IMR-90 (cell line): ENCODE results near the gene NAA60. TPM values are rescaled to one million over a fixed set of nuclear protein-coding genes. Genes with fewer than 3 reads are reported as not detected.

Source experiments
- ATAC-seq: fragments of 200-7000 bp; cut with Tn5 transposase; 2 replicates; pipeline ENCODE4 v1.9.1; 2020; ENCODE audit warnings: low read depth, mild to moderate bottlenecking, moderate library complexity
- Bru-seq: library from RNA; stranded (reverse); fragments of 400-500 nt; gene quantifications from one replicate; lab custom pipeline; 2021; lab: Mats Ljungman, UMichigan
- BruChase-seq, 2 experiments: library from RNA; stranded (reverse); fragments of 400-500 nt; gene quantifications; one replicate each; lab custom pipeline; 2021; lab: Mats Ljungman, UMichigan
- BruUV-seq: library from RNA; stranded (reverse); fragments of 400-500 nt; replicated peaks from 2 replicates; lab custom pipeline; 2021; lab: Mats Ljungman, UMichigan
- CTCF ChIA-PET: fragments of 300-600 bp; formaldehyde crosslinking; extraction: SDS; loops from one replicate; lab custom pipeline; 2021; ENCODE audit warnings: antibody characterized with exemption; lab: Yijun Ruan, JAX
- POLR2A ChIA-PET: fragments of 300-600 bp; sonication (Branson Sonifier 250); formaldehyde crosslinking; loops from one replicate; lab custom pipeline; 2022; ENCODE audit warnings: antibody characterized with exemption; ENCODE audit not compliant: unreplicated experiment; lab: Charles Lee
- DNase-seq: peaks from one replicate; pipeline ENCODE4 v3.0.0; 2013
- H2AFZ ChIP-seq: replicated peaks from 2 replicates; pipeline ENCODE3; 2013; ENCODE audit warnings: low read length, mild to moderate bottlenecking; ENCODE audit not compliant: poor library complexity
- H2AK5ac ChIP-seq: 2 replicates; pipeline ENCODE4 v1.6.1; 2013; ENCODE audit warnings: low read depth, low read length, inconsistent platforms
- H2AK9ac ChIP-seq: replicated peaks from 2 replicates; pipeline ENCODE3; 2013; ENCODE audit warnings: mild to moderate bottlenecking, low read depth, low read length, moderate library complexity; ENCODE audit not compliant: poor library complexity
- H2BK120ac ChIP-seq: 2 replicates; pipeline ENCODE4 v1.6.1; 2013; ENCODE audit warnings: low read depth, low read length, inconsistent platforms
- H2BK15ac ChIP-seq: 3 replicates; pipeline ENCODE4 v1.6.1; 2013; ENCODE audit warnings: low read depth, low read length, inconsistent platforms
- H2BK20ac ChIP-seq: 2 replicates; pipeline ENCODE4 v1.6.1; 2013; ENCODE audit warnings: low read depth, mild to moderate bottlenecking, inconsistent platforms, low read length, moderate library complexity
- H2BK5ac ChIP-seq: 2 replicates; pipeline ENCODE4 v1.6.1; 2013; ENCODE audit warnings: mild to moderate bottlenecking, low read depth, low read length, inconsistent platforms; ENCODE audit not compliant: poor library complexity, severe bottlenecking
- H3K14ac ChIP-seq: replicated peaks from 2 replicates; pipeline ENCODE4 v1.6.1; 2013; ENCODE audit warnings: low read depth, low read length, inconsistent platforms
- H3K18ac ChIP-seq: 2 replicates; pipeline ENCODE4 v1.6.1; 2013; ENCODE audit warnings: low read depth, low read length, control low read depth
- H3K23ac ChIP-seq: 2 replicates; pipeline ENCODE4 v1.6.1; 2013; ENCODE audit warnings: low read depth, low read length, inconsistent platforms
- H3K27ac ChIP-seq: 2 replicates; pipeline ENCODE4 v1.5.1; 2013; ENCODE audit warnings: mild to moderate bottlenecking, control low read depth, low read length; ENCODE audit not compliant: insufficient read depth
- H3K27me3 ChIP-seq: 2 replicates; pipeline ENCODE4 v1.6.1; 2013; ENCODE audit warnings: low read length; ENCODE audit not compliant: control insufficient read depth, insufficient read depth
- H3K36me3 ChIP-seq: 2 replicates; pipeline ENCODE4 v1.6.1; 2013; ENCODE audit warnings: low read length, mixed read lengths; ENCODE audit not compliant: control insufficient read depth, insufficient read depth
- H3K4ac ChIP-seq: 2 replicates; pipeline ENCODE4 v1.6.1; 2013; ENCODE audit warnings: low read depth, low read length, inconsistent platforms
- H3K4me1 ChIP-seq: 2 replicates; pipeline ENCODE4 v1.6.1; 2013; ENCODE audit warnings: low read length, mixed read lengths; ENCODE audit not compliant: control insufficient read depth, insufficient read depth
- H3K4me2 ChIP-seq: 2 replicates; pipeline ENCODE4 v1.6.1; 2013; ENCODE audit warnings: low read depth, mild to moderate bottlenecking, control low read depth, low read length, moderate library complexity
- H3K4me3 ChIP-seq: 2 replicates; pipeline ENCODE4 v1.5.1; 2013; ENCODE audit warnings: low read depth, mild to moderate bottlenecking, control low read depth, low read length, moderate library complexity; ENCODE audit not compliant: insufficient read depth
- H3K56ac ChIP-seq: 2 replicates; pipeline ENCODE4 v1.6.1; 2013; ENCODE audit warnings: low read length, inconsistent platforms; ENCODE audit not compliant: insufficient read depth; ENCODE audit errors: extremely low read depth
- H3K79me1 ChIP-seq, 2 experiments: 2 replicates each; pipeline ENCODE4 v1.6.1; 2013; ENCODE audit warnings: low read length in 2 of 2, inconsistent platforms in 1 of 2, low read depth in 1 of 2
- H3K9ac ChIP-seq: 2 replicates; pipeline ENCODE4 v1.6.1; 2013; ENCODE audit warnings: low read depth, low read length, control low read depth
- H3K9me1 ChIP-seq: 2 replicates; pipeline ENCODE4 v1.6.1; 2013; ENCODE audit warnings: low read length, inconsistent platforms; ENCODE audit not compliant: insufficient read depth
- H3K9me3 ChIP-seq: 2 replicates; pipeline ENCODE4 v1.6.1; 2013; ENCODE audit warnings: low read length; ENCODE audit not compliant: control insufficient read depth, insufficient read depth
- H4K20me1 ChIP-seq: 2 replicates; pipeline ENCODE4 v1.6.1; 2013; ENCODE audit warnings: low read length, inconsistent platforms; ENCODE audit not compliant: insufficient read depth
- H4K5ac ChIP-seq: 2 replicates; pipeline ENCODE4 v1.6.1; 2013; ENCODE audit warnings: mild to moderate bottlenecking, low read depth, low read length, control low read depth
- H4K8ac ChIP-seq, 2 experiments: 2 replicates each; pipeline ENCODE4 v1.6.1; 2013; ENCODE audit warnings: low read depth in 2 of 2, low read length in 2 of 2, control low read depth in 1 of 2, inconsistent platforms in 1 of 2
- H4K91ac ChIP-seq: 2 replicates; pipeline ENCODE4 v1.6.1; 2013; ENCODE audit warnings: low read depth, low read length, inconsistent platforms; ENCODE audit not compliant: insufficient read depth
- BHLHE40 ChIP-seq: fragments of 150-350 bp; IDR thresholded peaks from 2 replicates; pipeline ENCODE4 v1.6.1; 2016; ENCODE audit warnings: mild to moderate bottlenecking, low read depth, low read length
- CEBPB ChIP-seq: IDR thresholded peaks from 2 replicates; pipeline ENCODE4 v1.6.1; 2012; ENCODE audit warnings: low read depth, low read length, improper control_type of control experiment
- CHD1 ChIP-seq: IDR thresholded peaks from 2 replicates; pipeline ENCODE4 v1.6.1; 2012; ENCODE audit warnings: low read depth, low read length, improper control_type of control experiment
- MAFK ChIP-seq: IDR thresholded peaks from 2 replicates; pipeline ENCODE4 v1.6.1; 2012; ENCODE audit warnings: low read depth, low read length, improper control_type of control experiment
- MAZ ChIP-seq: IDR thresholded peaks from 2 replicates; pipeline ENCODE4 v1.6.1; 2012; ENCODE audit warnings: low read depth, mild to moderate bottlenecking, low read length, improper control_type of control experiment, moderate library complexity, borderline replicate concordance
- MXI1 ChIP-seq: IDR thresholded peaks from 2 replicates; pipeline ENCODE4 v1.6.1; 2012; ENCODE audit warnings: low read depth, mild to moderate bottlenecking, low read length, moderate library complexity, borderline replicate concordance
- POLR2A ChIP-seq: IDR thresholded peaks from 2 replicates; pipeline ENCODE4 v1.6.1; 2012; ENCODE audit warnings: mild to moderate bottlenecking, low read depth, low read length
- RAD21 ChIP-seq: IDR thresholded peaks from 2 replicates; pipeline ENCODE4 v1.6.1; 2012; ENCODE audit warnings: low read length, improper control_type of control experiment
- RCOR1 ChIP-seq: IDR thresholded peaks from 2 replicates; pipeline ENCODE4 v1.6.1; 2012; ENCODE audit warnings: mild to moderate bottlenecking, low read length, improper control_type of control experiment; ENCODE audit not compliant: insufficient replicate concordance
- RFX5 ChIP-seq: IDR thresholded peaks from 2 replicates; pipeline ENCODE4 v1.8.0; 2012; ENCODE audit warnings: low read depth, mild to moderate bottlenecking, low read length, moderate library complexity
- SMC3 ChIP-seq: fragments of 150-350 bp; IDR thresholded peaks from 2 replicates; pipeline ENCODE4 v1.6.1; 2016; ENCODE audit warnings: low read depth, mild to moderate bottlenecking, antibody characterized with exemption, low read length, moderate library complexity
- USF2 ChIP-seq: fragments of 150-350 bp; IDR thresholded peaks from 2 replicates; pipeline ENCODE4 v1.6.1; 2017; ENCODE audit warnings: mild to moderate bottlenecking, antibody characterized with exemption, low read length, low read depth
- WGBS, 2 experiments: methylation state at CpG; one replicate each; pipeline versions ENCODE4 v1.1.5 to v1.1.7; 2013; ENCODE audit warnings: missing lambda C conversion rate in 2 of 2; ENCODE audit not compliant: insufficient read length in 1 of 2; ENCODE audit errors: extremely low coverage in 2 of 2; 5-methylcytosine and 5-hydroxymethylcytosine counted together
- dilution Hi-C: fragments of 300-500 bp; cut with HindIII; formaldehyde crosslinking; loops from one replicate; pipeline ENCODE4 v1.14.3; 2018; ENCODE audit warnings: low sequenced_read_pairs; ENCODE audit not compliant: unreplicated experiment
- in situ Hi-C: fragments of 300-500 bp; cut with MboI; formaldehyde crosslinking; loops from 3 replicates; pipeline ENCODE4 v1.14.3; 2019; ENCODE audit warnings: low sequenced_read_pairs, inconsistent platforms, mixed read lengths
- intact Hi-C: fragments of 100-400 bp; cut with micrococcal nuclease; formaldehyde crosslinking; loops from 2 replicates; pipeline ENCODE4 v1.10.0; 2022
- long read RNA-seq: library from polyadenylated mRNA; unstranded; transcript quantifications from one replicate; pipeline ENCODE4 v2.0.0, GENCODE V29; 2021; ENCODE audit not compliant: unreplicated experiment
- polyA plus RNA-seq, 3 experiments: library from polyadenylated mRNA; depleted of rRNA; stranded (reverse); fragments of >200 nt; gene quantifications; 2 replicates each; pipeline ENCODE4 v1.2.3, GENCODE V29; 2012; ENCODE audit warnings: low replicate concordance in 1 of 3
- total RNA-seq: library from RNA; depleted of rRNA; stranded (reverse); fragments of >200 nt; gene quantifications from 2 replicates; pipeline ENCODE4 v1.2.3, GENCODE V29; 2012; rRNA removed
- TF ChIP-seq, protein P1 (sequence below): conservative IDR thresholded peaks from 2 replicates; pipeline ENCODE4 v1.5.1; 2012; ENCODE audit warnings: mild to moderate bottlenecking, low read depth, low read length, improper control_type of control experiment

The NAA60 gene
- total RNA-seq (5.6 and 7.5 TPM in 2 replicates), polyA plus RNA-seq (2012; rRNA removed) (15.2 and 18.0 TPM in 2 replicates), Bru-seq, nascent RNA (percentile 69 among the genes with signal in this experiment), BruChase-seq, experiment 1, labeled RNA remaining after a 6-hour chase (percentile 86 among the genes with signal in this experiment), BruChase-seq, experiment 2, labeled RNA remaining after a 2-hour chase (percentile 86 among the genes with signal in this experiment)
- 9.1 and 16.7 TPM in 2 replicates for polyA plus RNA-seq (2012; cell fraction: cytosol; rRNA removed)
- polyA plus RNA-seq (2012; cell fraction: nucleus; rRNA removed; ENCODE audit: low replicate concordance) = 25.4 and 50.3 TPM in 2 replicates
- long read RNA-seq, transcript NAA60-234 (2 exons, 578 nt) = major isoform, 7 of 35 reads
- long read RNA-seq, transcript NAA60-229 (7 exons, 2,531 nt) = major isoform, 7 of 35 reads
- long read RNA-seq, partial matches to known transcripts = 3 of 35 reads
- long read RNA-seq, other reads (novel, unspliced or antisense) = 8 of 35 reads

- Histone ChIP-seq H4K91ac (peak within 1 kb of the TSS; percentile 43), H2AK5ac (peak within 1 kb of the TSS; percentile 78), H3K9me3 (no peaks in the 10 kb centered on the region), H2BK15ac (no peak within 1 kb of the TSS), H3K4ac (peak within 1 kb of the TSS; percentile 44), H3K14ac (peak within 1 kb of the TSS; percentile 35), H3K4me1 (no peaks in the 10 kb centered on the region; the same call in 1 of the 2 replicates), H3K4me3 (peak within 1 kb of the TSS; percentile 64), H3K9ac (peak within 1 kb of the TSS; percentile 79), H4K20me1 (no peaks in the 10 kb centered on the region), H3K56ac (peak within 1 kb of the TSS; percentile 72), H3K36me3 (peaks cover 5% of the 10 kb centered on the region), H2AFZ (peak within 1 kb of the TSS; percentile 87), H3K79me1 (peaks cover 4 to 22% of the 10 kb centered on the region in 2 experiments; a peak in 3 of 4 replicates), H2BK5ac (peak within 1 kb of the TSS; percentile 14), H3K27me3 (no peaks in the 10 kb centered on the region), H3K23ac (no peak within 1 kb of the TSS), H4K5ac (peak within 1 kb of the TSS; percentile 13), H2BK120ac (no peak within 1 kb of the TSS), H3K4me2 (peak within 1 kb of the TSS; percentile 96), H3K27ac (peak within 1 kb of the TSS; percentile 58), H2BK20ac (no peak within 1 kb of the TSS), H2AK9ac (peak within 1 kb of the TSS; percentile 43), H3K18ac (no peak within 1 kb of the TSS), H3K9me1 (no peaks in the 10 kb centered on the region), H4K8ac (peak within 1 kb of the TSS; percentile 90 to 95)
- no TSS peak for BruUV-seq
- ChIA-PET CTCF (no interaction called here), POLR2A (interaction anchor here (0.6 to 1.3 kb wide), 3 partner anchors 31 to 43 kb away, joined by 3 to 4 read pairs (median 3); partner anchors contain the start of genes ZNF174 and ZSCAN32)
- WGBS, 2 experiments = 46% methylated on average over 19 of the region's 61 CpGs; no CpG with 5 or more reads in 1 of the 2 experiments
- intact Hi-C loops (no loop called here), in situ Hi-C loops (no loop called here), dilution Hi-C loops (no loop called here)
- ATAC-seq (peak; percentile 95), DNase-seq (peak; percentile 93)
- no peak for TF ChIP-seq RCOR1
- TF ChIP-seq, protein P1, sequence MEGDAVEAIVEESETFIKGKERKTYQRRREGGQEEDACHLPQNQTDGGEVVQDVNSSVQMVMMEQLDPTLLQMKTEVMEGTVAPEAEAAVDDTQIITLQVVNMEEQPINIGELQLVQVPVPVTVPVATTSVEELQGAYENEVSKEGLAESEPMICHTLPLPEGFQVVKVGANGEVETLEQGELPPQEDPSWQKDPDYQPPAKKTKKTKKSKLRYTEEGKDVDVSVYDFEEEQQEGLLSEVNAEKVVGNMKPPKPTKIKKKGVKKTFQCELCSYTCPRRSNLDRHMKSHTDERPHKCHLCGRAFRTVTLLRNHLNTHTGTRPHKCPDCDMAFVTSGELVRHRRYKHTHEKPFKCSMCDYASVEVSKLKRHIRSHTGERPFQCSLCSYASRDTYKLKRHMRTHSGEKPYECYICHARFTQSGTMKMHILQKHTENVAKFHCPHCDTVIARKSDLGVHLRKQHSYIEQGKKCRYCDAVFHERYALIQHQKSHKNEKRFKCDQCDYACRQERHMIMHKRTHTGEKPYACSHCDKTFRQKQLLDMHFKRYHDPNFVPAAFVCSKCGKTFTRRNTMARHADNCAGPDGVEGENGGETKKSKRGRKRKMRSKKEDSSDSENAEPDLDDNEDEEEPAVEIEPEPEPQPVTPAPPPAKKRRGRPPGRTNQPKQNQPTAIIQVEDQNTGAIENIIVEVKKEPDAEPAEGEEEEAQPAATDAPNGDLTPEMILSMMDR = no peak
- TF ChIP-seq MXI1 = peak; percentile 65; the same call in 1 of the 2 replicates
- no peak for TF ChIP-seq CEBPB
- TF ChIP-seq CHD1 = no peak
- TF ChIP-seq MAZ = no peak; the same call in 1 of the 2 replicates
- TF ChIP-seq MAFK = no peak
- no peak for TF ChIP-seq BHLHE40
- no peak for TF ChIP-seq RAD21
- TF ChIP-seq SMC3 = no peak
- peak; percentile 75 for TF ChIP-seq POLR2A
- no peak for TF ChIP-seq USF2
- no peak for TF ChIP-seq RFX5
These were observed at the start of gene NAA60, which contains the start of gene ZNF597 for GRCh38 chr16:3443108-3444031. Gene NAA60, plus strand, starts transcription at chr16:3443680. Its CDS starts 32,548 bp downstream, at chr16:3476228. Gene ZNF597, minus strand, starts transcription at chr16:3443504. Its CDS starts 351 bp downstream, at chr16:3443153.
